ENCODE data around the gene EIF5A. TPM values are rescaled to one million over a fixed set of nuclear protein-coding genes. Genes with fewer than 3 reads are reported as not detected.

Gene EIF5A
- polyA plus RNA-seq, 3 donors: 465 to 511 (median 485) TPM

DNA sequence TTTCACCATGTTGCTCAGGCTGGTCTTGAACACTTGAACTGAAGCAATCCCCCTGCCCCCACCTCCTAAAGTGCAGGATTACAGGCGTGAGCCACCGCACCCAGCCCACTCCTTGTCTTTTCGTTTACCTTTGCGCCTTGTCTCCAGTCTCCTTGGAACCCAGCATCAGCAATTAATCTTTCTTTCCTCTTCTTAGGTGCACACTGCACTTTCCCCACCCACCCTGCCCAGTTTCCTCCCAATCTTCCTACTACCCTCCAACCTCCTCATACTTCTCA lies 43.7 kb upstream of the EIF5A start:
- H3K9ac ChIP-seq (ENCODE audit: insufficient read depth, low read length, poor library complexity, severe bottlenecking): no peak overlapping the region
- peaks cover 0 to 12% (median 9%) of the 10 kb centered on the region in 7 donors for H3K9me3 Mint-ChIP-seq
- peak overlapping the region; percentile 71 for H2AFZ ChIP-seq (ENCODE audit: insufficient read depth, low read depth, low read length, poor library complexity, severe bottlenecking)
- H3K36me3 Mint-ChIP-seq: peaks cover 11 to 15% of the 10 kb centered on the region in 2 donors
- WGBS (ENCODE audit: insufficient coverage): 33% methylated on average over 2 of the region's 4 CpGs
- peaks cover 0 to 7% of the 10 kb centered on the region in 2 donors for H3K9me3 ChIP-seq (replicated peaks in 1 of 2; ENCODE audit: control insufficient read depth in 1 of 2, insufficient read depth in 1 of 2, low read length in 2 of 2)
- H3K27ac Mint-ChIP-seq: no peak overlapping the region
- intact Hi-C loops (cut with micrococcal nuclease): no loop called here
- DNase-seq: no peak
- H3K4me3 Mint-ChIP-seq: peak overlapping the region; percentile 73 to 97
- peaks cover 42% of the 10 kb centered on the region for H3K4me1 Mint-ChIP-seq
- H3K27me3 ChIP-seq (ENCODE audit: control insufficient read depth in 2 of 2, insufficient read depth in 2 of 2, low read length in 2 of 2): peaks cover 20 to 43% of the 10 kb centered on the region in 2 donors
- H3K4me1 ChIP-seq (ENCODE audit: control insufficient read depth in 1 of 2, insufficient read depth in 2 of 2, low read length in 2 of 2): peaks cover 31 to 44% of the 10 kb centered on the region in 2 donors
- H4K20me1 ChIP-seq (ENCODE audit: insufficient read depth, low read length): no peaks in the 10 kb centered on the region
- no peaks in the 10 kb centered on the region for H3K79me2 ChIP-seq (ENCODE audit: insufficient read depth, low read length)
- H3K27ac ChIP-seq (ENCODE audit: low read depth in 1 of 2, low read length in 2 of 2): no peak overlapping the region
- peaks cover 44 to 81% (median 72%) of the 10 kb centered on the region in 3 donors for H3K27me3 Mint-ChIP-seq (ENCODE audit: low read depth in 3 of 3)
- H3K4me3 ChIP-seq (replicated peaks in 1 of 3; ENCODE audit: low read depth in 2 of 3, low read length in 3 of 3): peak overlapping the region in 2 of 3 experiments; percentile 39 to 81
- H3K4me2 ChIP-seq (replicated peaks; ENCODE audit: extremely low read depth, low read length, poor library complexity, severe bottlenecking): peak overlapping the region; percentile 97
- H3K36me3 ChIP-seq (replicated peaks in 1 of 2; ENCODE audit: control insufficient read depth in 1 of 2, insufficient read depth in 2 of 2, low read length in 2 of 2): peaks cover 0 to 9% of the 10 kb centered on the region in 2 donors
- TF ChIP-seq, protein P1, sequence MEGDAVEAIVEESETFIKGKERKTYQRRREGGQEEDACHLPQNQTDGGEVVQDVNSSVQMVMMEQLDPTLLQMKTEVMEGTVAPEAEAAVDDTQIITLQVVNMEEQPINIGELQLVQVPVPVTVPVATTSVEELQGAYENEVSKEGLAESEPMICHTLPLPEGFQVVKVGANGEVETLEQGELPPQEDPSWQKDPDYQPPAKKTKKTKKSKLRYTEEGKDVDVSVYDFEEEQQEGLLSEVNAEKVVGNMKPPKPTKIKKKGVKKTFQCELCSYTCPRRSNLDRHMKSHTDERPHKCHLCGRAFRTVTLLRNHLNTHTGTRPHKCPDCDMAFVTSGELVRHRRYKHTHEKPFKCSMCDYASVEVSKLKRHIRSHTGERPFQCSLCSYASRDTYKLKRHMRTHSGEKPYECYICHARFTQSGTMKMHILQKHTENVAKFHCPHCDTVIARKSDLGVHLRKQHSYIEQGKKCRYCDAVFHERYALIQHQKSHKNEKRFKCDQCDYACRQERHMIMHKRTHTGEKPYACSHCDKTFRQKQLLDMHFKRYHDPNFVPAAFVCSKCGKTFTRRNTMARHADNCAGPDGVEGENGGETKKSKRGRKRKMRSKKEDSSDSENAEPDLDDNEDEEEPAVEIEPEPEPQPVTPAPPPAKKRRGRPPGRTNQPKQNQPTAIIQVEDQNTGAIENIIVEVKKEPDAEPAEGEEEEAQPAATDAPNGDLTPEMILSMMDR (IDR thresholded peaks at IDR 0.05): no peak

DNA sequence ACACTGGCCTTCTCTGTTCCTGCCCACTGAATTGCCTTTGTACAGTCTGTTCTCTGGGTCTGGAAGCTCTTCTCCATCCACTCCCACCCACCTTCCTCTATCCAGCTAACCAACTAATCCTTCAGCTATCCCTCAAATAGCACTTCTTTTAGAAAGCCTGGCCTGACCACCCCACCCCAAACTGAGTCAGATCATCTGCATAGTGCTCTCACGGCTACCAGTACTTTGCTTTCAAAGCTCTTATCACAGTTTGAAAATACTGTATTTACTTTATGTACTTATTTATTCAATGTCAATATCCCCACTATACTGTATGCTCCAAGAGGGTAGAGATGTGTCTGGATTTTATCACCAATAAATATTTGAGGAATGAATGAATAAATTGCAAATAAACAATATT lies 40.6 kb upstream of the EIF5A start:
- Mint-ChIP-seq H3K27me3 (ENCODE audit: low read depth in 3 of 3) (peaks cover 35 to 61% (median 53%) of the 10 kb centered on the region in 3 donors), H3K36me3 (peaks cover 0 to 3% of the 10 kb centered on the region in 2 donors), H3K9me3 (peaks cover 0 to 8% (median 5%) of the 10 kb centered on the region in 7 donors), H3K27ac (peak overlapping the region in 1 of 7 donors; percentile 29), H3K4me3 (peak overlapping the region in 1 of 2 donors; percentile 67), H3K4me1 (peaks cover 32% of the 10 kb centered on the region)
- H3K27ac ChIP-seq (ENCODE audit: low read depth in 1 of 2, low read length in 2 of 2): no peak overlapping the region
- intact Hi-C loops (cut with micrococcal nuclease): no loop called here
- H3K36me3 ChIP-seq (replicated peaks in 1 of 2; ENCODE audit: control insufficient read depth in 1 of 2, insufficient read depth in 2 of 2, low read length in 2 of 2): no peaks in the 10 kb centered on the region
- no peak for DNase-seq
- H4K20me1 ChIP-seq (ENCODE audit: insufficient read depth, low read length): no peaks in the 10 kb centered on the region
- WGBS (ENCODE audit: insufficient coverage): no CpG with 5 or more reads among the region's 1 CpG
- no peak overlapping the region for H3K4me3 ChIP-seq (replicated peaks in 1 of 3; ENCODE audit: low read depth in 2 of 3, low read length in 3 of 3)
- no peak overlapping the region for H3K9ac ChIP-seq (ENCODE audit: insufficient read depth, low read length, poor library complexity, severe bottlenecking)
- no peak overlapping the region for H2AFZ ChIP-seq (ENCODE audit: insufficient read depth, low read depth, low read length, poor library complexity, severe bottlenecking)
- no peaks in the 10 kb centered on the region for H3K79me2 ChIP-seq (ENCODE audit: insufficient read depth, low read length)
- H3K4me2 ChIP-seq (replicated peaks; ENCODE audit: extremely low read depth, low read length, poor library complexity, severe bottlenecking): no peak overlapping the region
- peaks cover 0 to 5% of the 10 kb centered on the region in 2 donors for H3K9me3 ChIP-seq (replicated peaks in 1 of 2; ENCODE audit: control insufficient read depth in 1 of 2, insufficient read depth in 1 of 2, low read length in 2 of 2)
- TF ChIP-seq, protein P1 (IDR thresholded peaks at IDR 0.05): no peak
- peaks cover 21 to 23% of the 10 kb centered on the region in 2 donors for H3K4me1 ChIP-seq (ENCODE audit: control insufficient read depth in 1 of 2, insufficient read depth in 2 of 2, low read length in 2 of 2)
- peaks cover 11 to 29% of the 10 kb centered on the region in 2 donors for H3K27me3 ChIP-seq (ENCODE audit: control insufficient read depth in 2 of 2, insufficient read depth in 2 of 2, low read length in 2 of 2)

Measured in CD14-positive monocyte (primary cell).